Measurements from ENCODE around the gene RNU1-2.
"Not testable (repeated sequence)": the region's sequence is repeated elsewhere in the genome, so short reads cannot be mapped to it uniquely, and the experiment has no call there.

The RNU1-2 gene

DNA sequence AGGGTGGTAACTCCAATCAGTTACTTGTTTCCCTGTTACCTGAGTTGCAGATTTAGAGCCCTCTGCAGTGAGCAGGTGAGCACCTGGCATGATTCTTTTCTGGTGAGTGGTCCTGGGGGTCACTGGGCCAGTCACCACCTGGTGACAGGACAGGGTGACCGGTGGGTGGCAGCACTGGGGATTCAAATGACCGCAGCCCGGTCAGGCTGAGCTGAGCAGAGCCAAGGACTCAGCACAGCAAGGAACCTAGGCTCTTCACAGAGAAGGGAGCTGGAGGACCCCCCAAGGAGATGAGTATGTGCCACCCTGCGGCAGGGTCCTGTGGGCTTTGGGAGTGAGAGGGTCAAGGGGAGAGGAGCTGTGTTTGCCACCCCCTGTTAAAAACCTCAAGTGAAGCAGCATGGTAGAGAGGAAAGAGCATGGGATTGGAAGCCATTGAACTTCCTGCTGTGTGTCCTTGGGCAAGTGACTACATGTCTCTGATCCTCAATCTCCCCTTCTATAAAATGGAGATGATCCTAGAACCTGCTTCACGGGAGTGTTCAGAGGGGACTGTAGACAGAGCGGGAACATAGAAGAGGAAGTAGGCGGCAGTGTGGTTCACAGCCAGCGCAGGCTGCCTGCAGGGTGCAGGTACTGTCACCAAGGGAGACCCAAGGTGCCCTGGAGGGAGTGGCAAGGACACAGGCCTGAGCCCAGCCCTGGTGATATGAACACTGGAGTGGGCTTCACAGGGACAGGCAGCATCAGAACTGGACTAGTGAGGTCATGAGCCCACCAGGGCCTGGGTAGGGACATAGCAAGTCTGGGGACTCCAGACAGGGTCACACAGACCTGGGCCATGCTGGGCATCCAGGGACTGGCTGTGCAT is 16.3 kb downstream of the RNU1-2 start:
- DNase-seq (ENCODE audit: low read depth in 2 of 2) = not testable (repeated sequence)

DNA sequence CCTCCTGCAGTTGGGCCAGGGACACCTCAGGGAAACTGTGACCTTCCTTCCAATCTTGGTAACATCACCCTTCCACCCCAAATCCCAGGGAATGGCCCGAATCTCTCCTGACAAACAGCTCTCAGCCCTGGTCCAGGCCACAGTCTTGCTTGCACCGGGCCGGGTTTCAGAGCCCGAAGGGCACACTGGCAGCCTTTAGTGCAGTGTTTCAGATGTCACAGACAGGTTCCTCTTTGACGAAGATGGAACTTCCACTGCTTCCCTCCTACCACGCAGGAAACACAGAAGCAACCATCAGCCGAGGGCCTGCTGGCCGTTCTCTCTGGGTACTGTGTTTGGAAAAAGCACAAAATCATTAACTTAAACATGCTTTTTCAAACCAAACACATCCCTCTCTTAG is 17.0 kb downstream of the RNU1-2 start:
- DNase-seq (ENCODE audit: low read depth in 2 of 2) = not testable (repeated sequence)

DNA sequence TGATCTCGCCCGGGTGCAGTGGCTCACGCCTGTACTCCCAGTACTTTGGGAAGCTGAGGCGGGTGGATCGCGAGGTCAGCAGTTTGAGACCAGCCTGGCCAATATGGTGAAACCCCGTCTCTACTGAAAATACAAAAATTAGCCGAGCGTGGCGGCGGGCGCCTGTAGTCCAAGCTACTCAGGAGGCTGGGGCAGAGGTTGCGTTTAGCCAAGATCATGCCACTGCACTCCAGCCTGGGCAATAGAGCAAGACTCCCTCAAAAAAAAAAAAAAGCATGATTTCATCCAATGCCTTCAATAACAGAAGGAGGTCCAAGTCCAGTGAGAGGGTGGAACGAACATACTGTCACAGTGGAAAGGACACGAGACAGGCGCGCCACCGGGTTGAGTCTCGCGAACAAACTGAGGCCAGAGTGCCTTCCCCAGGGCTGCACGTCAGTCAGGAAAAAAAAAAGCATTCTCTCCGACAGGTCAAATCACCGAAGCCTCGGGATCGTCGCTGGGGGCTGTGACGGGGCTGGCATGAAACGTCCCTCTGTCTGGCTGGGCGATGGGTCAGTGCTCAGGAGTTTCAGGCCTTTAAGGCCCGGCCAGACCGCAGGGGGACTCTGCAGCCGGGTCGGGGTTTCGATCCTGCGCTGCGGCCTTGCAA is 17.5 kb downstream of the RNU1-2 start:
- no peak for DNase-seq (ENCODE audit: low read depth in 2 of 2)

DNA sequence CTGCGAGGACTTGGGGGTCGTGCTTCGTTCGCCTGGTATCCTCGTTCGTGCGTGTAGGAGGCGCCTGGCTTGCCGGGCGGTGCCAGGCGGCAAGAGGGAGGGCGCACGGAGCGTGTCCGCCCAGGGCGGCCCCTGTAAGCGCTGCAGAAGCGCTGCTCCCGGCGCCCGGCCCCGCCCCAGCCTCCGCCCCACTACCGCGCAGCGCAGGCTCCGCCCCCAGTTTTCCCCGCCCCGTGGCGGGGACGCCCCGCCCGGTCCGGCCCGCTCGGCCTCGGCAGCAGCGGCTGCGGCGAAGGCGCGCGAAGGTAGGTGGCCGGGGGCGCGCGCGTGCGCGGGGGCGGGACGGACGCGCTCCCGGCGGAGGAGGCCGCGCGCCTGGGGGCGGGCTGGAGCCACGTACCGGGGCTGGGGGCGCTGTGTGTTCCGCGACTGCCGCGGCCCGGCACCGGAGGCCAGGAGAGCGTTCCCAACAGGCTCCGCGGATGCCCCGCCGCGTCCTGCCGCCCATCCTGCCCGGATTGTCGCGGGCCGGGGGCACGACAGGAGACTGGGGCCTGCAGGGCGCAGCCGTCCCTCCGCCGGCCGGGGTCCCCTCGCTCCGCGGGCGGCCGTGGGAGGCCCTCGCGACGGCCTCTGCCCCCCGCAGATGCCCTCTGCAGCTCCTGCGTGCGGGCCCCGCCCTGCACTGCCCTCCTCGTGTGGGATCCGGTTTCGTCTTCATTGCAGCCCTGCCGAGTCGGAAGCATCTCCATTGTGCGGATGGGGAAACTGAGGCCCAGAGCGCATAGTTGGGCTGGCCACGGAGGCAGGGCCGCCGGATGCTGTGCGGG is 18.3 kb downstream of the RNU1-2 start:
- peak; percentile 82 to 95 for DNase-seq (ENCODE audit: low read depth in 2 of 2)

DNA sequence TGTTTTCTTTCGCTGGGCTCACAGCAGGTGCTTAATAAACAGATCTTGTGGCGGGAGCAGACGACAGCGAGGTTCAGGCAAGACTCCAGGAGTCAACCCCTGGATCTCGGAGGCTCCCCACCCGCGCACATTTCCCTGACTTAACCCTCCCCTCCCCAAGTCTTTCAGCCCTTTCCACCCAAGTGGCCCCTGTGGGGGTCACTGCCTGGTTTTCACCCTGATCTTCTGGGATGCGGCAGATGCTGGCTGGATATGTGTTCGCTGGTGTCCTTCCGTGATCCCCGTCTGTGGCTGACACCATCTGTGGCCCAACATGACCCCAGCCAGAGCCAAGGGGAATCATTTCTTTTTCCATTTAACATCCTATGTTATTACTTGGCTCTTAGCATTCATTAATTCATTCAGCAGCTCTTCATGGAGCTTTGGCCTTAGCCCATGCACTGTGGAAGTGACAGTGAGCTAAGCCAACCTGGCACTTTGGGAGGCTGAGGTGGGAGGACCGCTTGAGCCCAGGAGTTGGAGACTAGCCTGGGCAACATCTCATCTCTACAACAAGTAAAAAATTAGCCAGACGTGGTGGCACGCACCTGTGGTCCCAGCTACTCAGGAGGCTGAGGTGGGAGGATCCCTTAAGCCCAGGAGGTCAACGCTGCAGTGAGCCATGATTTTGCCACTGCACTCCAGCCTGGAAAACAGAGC is 19.3 kb downstream of the RNU1-2 start:
- not testable (repeated sequence) for DNase-seq (ENCODE audit: low read depth in 2 of 2)

DNA sequence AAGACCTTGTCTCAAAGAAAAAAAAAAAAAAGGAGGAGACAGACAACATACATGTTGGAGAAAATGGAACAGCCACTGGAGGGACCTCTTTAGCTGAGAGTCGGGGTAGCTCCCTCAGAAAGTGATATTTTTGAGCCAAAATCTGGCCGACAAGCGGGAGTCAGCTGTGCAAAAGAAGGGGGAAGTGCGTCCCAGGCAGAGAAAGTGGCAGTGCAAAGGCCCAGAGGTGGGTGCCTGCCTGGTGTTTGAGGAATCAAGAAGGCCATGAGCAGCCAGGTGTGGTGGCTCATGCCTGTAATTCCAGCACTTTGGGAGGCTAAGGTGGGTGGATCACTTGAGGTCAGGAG is 19.8 kb downstream of the RNU1-2 start:
- DNase-seq (ENCODE audit: low read depth in 2 of 2) = no peak

DNA sequence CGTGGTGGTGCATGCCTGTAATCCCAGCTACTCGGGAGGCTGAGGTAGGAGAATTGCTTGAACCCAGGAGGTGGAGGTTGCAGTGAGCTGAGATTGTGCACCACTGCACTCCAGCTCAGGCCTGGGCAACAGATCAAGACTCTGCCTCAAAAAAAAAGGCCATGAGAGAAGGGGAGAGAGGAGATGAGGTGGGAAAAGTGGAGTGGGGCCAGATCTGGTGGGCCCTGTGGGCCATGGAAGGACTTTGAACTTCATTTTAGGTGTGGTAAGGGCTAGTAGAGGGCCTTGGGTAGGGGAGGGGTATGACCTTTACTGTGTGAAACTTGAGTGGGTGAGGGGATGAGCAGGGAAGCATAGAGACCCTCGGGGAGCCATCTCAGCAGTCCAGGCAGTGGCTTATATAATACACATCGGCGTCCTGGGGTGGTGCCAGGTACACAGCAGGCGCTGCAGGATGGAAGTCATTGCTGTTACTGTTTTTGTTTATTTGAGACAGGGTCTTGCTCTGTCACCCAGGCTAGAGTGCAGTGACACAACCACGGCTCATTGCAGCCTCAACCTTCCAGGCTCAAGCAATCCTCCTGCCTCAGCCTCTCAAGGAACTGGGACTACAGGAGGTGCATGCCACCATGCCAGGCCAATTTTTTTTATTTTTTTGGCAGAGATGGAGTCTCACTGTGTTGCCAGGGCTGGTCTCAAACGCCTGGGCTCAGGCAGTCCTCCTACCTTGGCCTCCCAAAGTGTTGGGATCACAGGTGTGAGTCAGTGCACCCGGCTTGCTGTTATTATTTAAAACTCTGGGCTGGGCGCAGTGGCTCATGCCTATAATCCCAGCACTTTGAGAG is 20.5 kb downstream of the RNU1-2 start:
- DNase-seq (ENCODE audit: low read depth in 2 of 2) = not testable (repeated sequence)

DNA sequence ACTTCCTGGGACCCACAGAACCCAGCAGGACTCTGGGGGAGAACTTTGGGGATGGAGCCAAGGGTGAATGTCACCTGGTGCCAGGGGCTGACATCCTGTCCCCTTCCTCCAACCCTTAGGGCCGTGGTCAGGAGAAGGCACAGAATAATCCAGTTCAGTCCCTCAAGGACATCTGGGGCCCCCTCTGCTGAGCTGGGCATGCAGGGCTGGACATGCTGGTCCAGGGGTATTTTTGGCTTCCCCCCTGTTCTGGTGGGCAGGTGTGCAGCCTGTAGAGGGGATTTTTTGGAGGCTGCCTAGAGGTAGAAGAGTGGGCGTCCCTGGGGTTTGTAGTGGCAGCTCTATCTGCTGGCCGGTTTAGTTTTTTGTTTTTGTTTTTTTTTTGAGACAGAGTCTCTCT is 22.6 kb downstream of the RNU1-2 start:
- no peak for DNase-seq (ENCODE audit: low read depth in 2 of 2)

DNA sequence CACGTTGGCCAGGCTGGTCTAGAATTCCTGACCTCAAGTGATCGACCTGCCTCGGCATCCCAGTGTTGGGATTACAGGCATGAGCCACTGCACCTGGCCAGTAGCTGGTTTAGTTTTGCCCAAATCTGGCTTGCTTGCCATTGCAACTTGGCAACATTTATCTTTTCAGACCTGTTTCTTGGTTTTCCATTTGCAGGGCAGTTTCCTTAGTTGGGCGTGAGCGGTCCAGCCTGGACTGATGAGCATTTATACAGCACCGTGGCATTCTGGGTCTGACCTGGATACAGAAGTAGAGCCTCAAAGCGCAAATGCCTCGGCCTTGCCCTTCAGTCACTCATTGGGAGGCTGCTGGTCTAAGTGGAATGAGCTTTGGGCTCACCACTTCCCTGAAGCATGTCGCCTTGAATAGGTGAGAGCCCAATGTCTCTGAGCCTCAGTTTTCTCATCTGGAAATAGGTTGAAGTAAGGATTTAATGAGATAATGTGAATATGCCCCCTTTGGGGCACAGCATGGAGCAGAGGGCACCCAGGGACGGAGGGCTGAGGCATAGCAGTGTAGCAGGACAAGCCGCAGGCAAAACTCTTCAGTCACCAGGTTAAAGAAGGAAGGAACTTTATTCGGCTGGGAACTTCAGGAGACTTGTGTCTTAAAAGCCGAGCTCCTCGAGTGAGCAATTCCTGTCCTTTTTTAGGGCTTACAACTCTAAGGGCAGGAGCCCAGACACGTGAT is 23.3 kb downstream of the RNU1-2 start:
- DNase-seq (ENCODE audit: low read depth in 2 of 2) = not testable (repeated sequence)

DNA sequence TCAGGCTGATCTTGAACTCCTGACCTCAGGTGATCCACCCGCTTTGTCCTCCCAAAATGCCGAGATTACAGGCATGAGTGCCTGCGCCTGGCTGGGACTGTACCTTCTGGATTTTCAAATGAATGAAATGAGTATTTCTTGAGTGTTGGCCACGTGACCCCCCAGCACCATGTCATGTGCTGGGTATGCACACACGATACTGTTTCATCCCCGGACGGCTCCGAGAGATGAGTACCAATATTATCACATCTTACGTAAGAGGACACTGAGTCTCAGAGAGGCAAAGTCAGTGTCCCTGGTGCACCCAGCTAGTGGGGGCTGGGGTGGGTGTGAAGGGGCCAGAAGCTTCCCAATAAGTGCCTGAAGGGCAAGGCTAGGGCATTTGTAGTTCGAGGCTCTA is 25.2 kb downstream of the RNU1-2 start:
- no peak for DNase-seq (ENCODE audit: low read depth in 2 of 2)

DNA sequence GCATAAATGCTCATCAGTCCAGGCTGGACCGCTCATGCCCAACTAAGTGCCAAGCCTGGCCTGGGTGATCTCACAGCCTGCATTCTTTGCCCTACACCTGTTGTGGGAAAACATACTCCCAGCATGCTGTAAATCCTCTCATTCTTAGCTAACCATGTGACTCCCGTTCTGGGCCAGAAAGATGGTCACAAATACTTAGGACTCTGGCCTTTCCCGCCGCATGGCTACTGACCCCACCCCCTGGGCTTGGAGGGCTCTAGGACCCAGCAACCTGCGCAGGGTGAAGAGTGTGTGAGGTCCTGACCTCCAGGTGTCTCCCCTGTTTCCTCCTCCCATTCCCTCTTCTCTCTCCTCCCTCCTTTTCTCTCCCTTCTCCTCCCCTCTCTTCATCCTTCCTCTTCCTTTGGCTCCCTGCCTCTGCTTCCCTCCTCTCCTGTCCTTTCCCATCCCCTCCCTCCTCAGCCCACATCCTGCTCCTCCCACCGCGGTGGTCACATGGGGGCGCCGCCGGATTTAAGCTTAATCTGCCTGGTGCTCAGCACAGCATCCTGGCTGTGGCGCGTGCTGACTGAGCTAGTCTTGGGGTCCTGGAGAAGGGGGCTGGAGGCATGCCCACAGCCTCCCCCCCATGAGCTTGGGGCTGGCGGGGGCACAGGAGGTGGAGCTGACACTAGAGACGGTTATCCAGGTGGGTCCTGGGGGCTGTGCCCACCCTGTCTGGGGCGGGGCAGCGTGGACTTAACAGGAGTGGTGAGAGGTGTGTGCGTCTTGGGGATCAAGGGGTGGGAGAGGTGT is 25.8 kb downstream of the RNU1-2 start, which contains the start of gene CROCC:
Gene CROCC (plus strand): TSS at position 541 of the 795 bp plus-strand sequence. CDS start 88 bp downstream, at position 629.
- DNase-seq (ENCODE audit: low read depth in 2 of 2) = peak in 1 of 2 donors; percentile 30

DNA sequence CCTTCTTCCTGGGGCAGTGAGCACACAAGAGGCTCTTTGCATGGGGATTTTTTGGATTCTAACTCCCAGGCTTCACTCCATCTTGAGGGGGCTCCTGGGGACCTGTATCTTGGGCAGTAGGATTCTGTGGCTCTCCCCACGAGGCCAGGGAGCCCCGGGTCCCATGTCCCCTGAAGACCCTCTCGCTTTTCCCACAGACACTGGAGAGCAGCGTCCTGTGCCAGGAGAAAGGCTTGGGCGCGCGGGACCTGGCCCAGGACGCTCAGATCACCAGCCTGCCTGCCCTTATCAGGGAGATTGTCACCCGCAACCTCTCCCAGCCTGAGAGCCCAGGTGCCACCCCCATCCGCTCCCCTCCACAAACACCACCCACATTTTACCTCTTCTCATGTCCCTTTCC is 26.7 kb downstream of the RNU1-2 start:
- DNase-seq (ENCODE audit: low read depth in 2 of 2) = no peak

DNA sequence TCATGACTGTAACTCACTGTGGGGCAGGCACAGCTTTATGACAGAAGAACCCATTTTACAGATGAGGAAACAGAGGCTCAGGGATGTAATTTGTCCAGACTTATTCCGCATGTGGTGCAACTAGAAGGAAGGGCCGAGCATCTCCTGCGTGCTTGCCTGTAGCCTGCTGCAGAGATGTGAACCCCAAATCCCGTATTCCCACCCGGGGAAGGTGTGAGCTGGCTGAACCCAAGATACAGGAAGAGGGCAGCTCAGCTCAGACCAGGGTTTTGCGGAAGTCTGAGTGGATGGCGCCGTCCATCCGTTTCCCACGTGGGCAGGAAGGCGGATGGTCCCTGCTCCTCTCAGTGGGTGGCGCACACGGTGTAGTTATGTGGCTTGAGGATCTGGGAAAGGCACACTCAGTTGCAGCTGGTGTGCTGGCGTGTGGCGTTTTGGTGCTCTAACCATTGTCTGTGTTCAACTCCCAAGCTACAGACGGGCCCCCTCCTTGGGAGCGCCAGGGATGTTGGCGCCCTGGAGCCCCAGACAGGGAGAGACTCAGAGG is 27.2 kb downstream of the RNU1-2 start:
- DNase-seq (ENCODE audit: low read depth in 2 of 2) = no peak

DNA sequence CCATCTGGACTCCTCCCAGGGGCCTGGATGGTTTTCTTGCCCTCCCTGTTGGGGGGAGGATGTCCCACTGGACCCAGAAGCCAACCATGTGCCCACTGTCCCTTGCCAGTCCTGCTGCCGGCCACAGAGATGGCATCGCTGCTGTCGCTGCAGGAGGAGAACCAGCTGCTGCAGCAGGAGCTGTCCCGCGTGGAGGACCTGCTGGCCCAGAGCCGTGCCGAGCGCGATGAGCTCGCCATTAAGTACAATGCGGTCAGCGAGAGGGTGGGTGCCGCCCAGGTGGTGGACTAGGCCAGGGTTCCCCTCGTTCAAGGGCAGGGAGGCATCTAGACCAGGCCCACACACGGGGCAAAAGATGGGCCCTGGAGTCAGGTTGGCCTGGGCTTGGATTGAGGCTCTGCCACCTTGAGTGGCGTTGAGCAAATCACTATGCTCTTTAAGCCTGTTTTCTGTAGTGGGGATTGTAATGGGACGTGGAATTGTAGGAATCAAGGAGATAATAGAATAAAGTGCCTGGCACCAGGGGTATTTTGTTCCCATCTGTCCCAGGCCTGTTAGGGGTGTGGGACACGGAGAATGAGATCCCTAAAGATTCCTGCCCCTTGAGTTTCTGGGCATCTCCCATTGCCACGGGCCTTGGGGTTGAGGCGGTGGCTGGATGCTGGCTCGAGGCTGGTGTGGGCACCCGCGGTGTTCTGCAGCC is 28.6 kb downstream of the RNU1-2 start:
- DNase-seq (ENCODE audit: low read depth in 2 of 2) = no peak

DNA sequence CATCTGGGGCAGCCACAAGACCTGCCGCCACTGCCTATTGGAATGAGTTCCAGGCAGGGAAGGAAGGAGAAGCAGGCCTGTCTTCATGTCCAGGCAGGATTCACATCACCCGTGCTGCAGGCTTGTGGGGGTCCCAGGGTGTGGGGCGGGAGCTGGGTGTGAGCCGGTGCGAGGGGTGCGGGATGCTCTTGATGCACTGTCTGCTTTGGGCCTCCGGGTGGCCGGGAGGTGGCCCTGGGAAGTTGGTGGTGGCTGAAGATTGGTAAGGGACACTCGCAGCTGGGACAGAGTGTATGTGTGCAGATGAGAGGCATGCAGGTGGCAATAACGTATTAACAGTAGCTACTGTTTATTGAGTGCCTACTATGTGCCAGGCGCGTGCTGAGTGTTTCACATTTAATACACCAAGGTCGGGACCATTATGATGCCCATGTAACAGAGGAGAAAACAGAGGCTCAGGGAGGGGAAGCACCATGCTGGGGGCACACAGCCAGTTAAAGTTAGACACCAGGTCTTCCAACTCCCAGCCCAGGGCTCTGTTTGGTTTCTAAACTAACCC is 29.2 kb downstream of the RNU1-2 start:
- no peak for DNase-seq (ENCODE audit: low read depth in 2 of 2)

DNA sequence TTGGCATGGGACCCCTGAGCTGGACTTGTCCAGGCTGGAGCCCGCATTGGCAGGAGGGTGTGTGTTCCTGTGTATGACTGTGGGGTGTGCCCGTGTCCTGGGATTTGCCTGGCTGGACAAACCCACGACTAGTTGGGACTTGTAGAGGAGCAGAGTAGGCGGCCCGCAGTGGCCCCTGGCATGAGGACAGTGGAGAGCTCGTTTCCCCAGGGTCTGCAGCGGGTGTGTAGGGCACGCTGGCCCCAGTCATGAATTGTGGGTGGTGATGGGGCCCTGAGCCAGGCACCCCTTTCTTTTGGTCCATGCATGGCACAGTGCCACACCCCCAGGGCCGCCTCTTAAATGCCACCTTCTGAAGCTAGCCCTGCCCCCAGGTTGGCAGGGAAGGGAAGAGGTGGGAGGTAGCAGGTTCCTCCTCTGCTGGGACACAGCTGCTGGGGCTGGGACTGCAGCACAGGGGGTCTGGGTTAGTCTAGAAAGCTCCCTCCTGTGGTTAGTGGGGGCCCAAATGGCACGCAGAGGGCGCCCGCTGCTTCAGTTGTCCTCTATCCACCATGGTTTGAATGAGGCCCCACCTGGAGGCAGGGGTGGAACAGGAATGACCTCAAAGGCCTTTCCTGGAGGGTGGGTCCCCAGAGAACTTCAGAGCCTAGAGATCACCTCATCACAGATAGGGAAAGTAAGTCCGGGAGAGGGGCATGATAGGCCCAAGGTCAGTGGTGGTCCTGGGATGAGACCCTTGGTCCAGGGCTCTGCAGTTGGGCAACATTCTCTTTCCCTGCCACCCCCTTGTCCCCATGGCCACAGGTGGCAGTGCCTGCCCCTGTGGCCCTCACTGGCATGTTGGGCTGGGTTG is 30.1 kb downstream of the RNU1-2 start:
- DNase-seq (ENCODE audit: low read depth in 2 of 2) = no peak

DNA sequence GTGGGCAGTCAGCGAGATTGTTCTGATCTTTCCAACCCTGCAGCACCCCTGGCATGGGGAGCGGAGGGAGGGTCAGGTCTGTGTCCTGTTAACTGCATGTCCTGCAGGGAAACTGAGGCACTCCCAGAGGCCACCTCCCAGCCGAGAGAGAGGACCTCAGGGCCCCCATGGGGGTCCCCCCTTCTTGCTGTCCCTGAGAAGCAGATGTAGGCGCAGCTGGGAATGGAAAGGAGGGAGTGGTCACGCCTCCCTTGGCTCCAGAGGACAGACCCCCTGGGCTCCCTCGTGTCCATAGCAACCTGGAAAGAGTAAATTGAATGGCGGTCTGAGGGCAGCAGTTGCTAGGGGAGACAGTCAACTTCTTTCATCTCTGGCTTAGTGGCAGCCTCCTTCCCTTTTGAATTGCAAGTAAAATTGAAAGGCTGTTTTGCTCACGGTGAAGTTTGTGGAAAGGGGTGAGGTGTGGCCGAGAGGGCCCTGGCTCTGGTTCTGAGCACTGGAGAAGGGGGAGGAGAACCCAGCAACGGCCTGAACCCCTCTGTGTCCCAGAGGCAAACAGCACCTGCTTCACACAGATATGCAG is 30.8 kb downstream of the RNU1-2 start:
- DNase-seq (ENCODE audit: low read depth in 2 of 2) = no peak

Measured in stimulated activated CD8-positive, alpha-beta memory T cell treated with anti-CD3 and anti-CD28 coated beads, Interleukin-7, amount 100 ng/mL, for 4 hours (primary cell).